ENCODE results near the gene ESRRB.

Gene ESRRB

DNA sequence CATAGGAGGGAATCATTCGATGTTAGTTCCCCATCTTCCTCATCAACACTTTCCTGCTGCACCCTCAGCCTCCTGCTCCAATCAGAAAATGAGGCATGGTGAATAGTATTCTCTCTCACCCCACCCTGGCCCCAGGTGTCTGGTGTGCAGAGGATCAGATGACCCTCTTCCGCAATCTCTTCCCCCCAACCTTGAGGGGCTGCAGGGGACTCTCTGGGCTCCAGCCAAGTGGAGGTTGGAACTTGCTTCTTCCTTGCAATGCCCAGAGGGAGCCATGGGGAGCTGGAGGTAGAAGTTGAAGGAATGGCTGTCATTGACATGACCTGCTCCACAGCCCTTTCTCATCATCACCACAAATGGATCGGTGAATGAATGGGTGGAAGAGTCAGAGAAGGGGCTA is 20.2 kb upstream of the ESRRB start:
- TF ChIP-seq, protein P1, sequence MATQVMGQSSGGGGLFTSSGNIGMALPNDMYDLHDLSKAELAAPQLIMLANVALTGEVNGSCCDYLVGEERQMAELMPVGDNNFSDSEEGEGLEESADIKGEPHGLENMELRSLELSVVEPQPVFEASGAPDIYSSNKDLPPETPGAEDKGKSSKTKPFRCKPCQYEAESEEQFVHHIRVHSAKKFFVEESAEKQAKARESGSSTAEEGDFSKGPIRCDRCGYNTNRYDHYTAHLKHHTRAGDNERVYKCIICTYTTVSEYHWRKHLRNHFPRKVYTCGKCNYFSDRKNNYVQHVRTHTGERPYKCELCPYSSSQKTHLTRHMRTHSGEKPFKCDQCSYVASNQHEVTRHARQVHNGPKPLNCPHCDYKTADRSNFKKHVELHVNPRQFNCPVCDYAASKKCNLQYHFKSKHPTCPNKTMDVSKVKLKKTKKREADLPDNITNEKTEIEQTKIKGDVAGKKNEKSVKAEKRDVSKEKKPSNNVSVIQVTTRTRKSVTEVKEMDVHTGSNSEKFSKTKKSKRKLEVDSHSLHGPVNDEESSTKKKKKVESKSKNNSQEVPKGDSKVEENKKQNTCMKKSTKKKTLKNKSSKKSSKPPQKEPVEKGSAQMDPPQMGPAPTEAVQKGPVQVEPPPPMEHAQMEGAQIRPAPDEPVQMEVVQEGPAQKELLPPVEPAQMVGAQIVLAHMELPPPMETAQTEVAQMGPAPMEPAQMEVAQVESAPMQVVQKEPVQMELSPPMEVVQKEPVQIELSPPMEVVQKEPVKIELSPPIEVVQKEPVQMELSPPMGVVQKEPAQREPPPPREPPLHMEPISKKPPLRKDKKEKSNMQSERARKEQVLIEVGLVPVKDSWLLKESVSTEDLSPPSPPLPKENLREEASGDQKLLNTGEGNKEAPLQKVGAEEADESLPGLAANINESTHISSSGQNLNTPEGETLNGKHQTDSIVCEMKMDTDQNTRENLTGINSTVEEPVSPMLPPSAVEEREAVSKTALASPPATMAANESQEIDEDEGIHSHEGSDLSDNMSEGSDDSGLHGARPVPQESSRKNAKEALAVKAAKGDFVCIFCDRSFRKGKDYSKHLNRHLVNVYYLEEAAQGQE (IDR thresholded peaks at IDR 0.05; ENCODE audit: low read depth) = no peak
- no peak for TF ChIP-seq TEAD4 (IDR thresholded peaks at IDR 0.05)
- TF ChIP-seq TCF12 (IDR thresholded peaks at IDR 0.05; ENCODE audit: low read depth) = no peak
- TF ChIP-seq CEBPB (IDR thresholded peaks at IDR 0.05) = no peak
- TF ChIP-seq, protein P2, sequence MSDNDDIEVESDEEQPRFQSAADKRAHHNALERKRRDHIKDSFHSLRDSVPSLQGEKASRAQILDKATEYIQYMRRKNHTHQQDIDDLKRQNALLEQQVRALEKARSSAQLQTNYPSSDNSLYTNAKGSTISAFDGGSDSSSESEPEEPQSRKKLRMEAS (IDR thresholded peaks at IDR 0.05) = no peak
- TF ChIP-seq RAD21 (IDR thresholded peaks at IDR 0.05; ENCODE audit: low read depth) = no peak
- TF ChIP-seq ZBTB7A (IDR thresholded peaks at IDR 0.05; ENCODE audit: low read depth) = no peak
- TF ChIP-seq FOXM1 (IDR thresholded peaks at IDR 0.05; ENCODE audit: borderline replicate concordance, low read depth) = no peak
- TF ChIP-seq NFIC (IDR thresholded peaks at IDR 0.05) = no peak
- no peak for TF ChIP-seq TAF1 (IDR thresholded peaks at IDR 0.05; ENCODE audit: low read depth)
- TF ChIP-seq, protein P3, sequence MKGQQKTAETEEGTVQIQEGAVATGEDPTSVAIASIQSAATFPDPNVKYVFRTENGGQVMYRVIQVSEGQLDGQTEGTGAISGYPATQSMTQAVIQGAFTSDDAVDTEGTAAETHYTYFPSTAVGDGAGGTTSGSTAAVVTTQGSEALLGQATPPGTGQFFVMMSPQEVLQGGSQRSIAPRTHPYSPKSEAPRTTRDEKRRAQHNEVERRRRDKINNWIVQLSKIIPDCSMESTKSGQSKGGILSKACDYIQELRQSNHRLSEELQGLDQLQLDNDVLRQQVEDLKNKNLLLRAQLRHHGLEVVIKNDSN (IDR thresholded peaks at IDR 0.05) = no peak
- no peak for TF ChIP-seq CREB1 (IDR thresholded peaks at IDR 0.05; ENCODE audit: low read depth)
- TF ChIP-seq YY1 (IDR thresholded peaks at IDR 0.05; ENCODE audit: low read depth) = no peak

DNA sequence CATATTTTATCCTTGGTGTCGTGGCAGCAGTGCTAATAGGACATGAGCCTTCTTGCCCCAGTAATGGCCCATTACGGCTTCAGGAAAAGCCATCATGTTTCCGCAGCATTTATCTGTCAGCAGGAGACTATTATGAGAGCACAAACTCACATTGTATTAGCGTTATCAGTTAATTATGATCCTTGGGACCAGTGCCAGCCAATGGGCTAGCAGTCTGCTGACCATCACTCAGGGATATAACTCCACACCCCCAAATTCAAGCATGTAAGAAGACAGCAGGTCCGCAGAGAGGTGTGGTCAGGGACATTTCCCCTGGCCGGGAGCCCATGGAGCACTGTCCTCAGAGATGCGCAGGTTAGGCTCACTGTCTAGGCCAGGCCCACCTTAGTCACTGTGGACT is 4.9 kb upstream of the ESRRB start:
- no peak for TF ChIP-seq EP300 (IDR thresholded peaks at IDR 0.05; ENCODE audit: borderline replicate concordance)
- TF ChIP-seq, protein P3 (IDR thresholded peaks at IDR 0.05) = no peak

DNA sequence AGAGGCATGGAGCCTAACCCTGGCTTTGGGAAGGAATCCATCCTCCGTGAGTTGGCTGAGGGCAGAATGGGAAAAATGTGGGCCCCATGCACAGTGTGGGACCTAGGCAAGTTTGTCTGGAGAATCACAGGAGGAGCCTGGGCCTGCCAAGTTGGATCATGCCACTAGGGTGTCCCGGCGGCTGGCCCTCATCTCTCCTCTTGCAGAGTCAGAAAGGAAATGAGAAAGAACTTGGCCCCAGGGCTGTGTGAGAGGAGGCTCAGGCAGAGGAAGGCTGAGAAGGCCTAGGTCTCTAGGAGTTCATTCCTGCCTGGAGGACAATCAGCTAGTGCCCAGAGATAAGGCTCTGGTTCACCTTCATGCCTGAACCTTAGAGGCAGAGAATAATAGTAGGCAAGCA is 2.5 kb upstream of the ESRRB start:
- no peak for TF ChIP-seq NFIC (IDR thresholded peaks at IDR 0.05)
- no peak for TF ChIP-seq RAD21 (IDR thresholded peaks at IDR 0.05; ENCODE audit: low read depth)
- no peak for TF ChIP-seq CEBPB (IDR thresholded peaks at IDR 0.05)
- no peak for TF ChIP-seq TEAD4 (IDR thresholded peaks at IDR 0.05)
- no peak for TF ChIP-seq TAF1 (IDR thresholded peaks at IDR 0.05; ENCODE audit: low read depth)
- no peak for TF ChIP-seq EGR1 (IDR thresholded peaks at IDR 0.05)
- TF ChIP-seq YY1 (IDR thresholded peaks at IDR 0.05; ENCODE audit: low read depth) = no peak

DNA sequence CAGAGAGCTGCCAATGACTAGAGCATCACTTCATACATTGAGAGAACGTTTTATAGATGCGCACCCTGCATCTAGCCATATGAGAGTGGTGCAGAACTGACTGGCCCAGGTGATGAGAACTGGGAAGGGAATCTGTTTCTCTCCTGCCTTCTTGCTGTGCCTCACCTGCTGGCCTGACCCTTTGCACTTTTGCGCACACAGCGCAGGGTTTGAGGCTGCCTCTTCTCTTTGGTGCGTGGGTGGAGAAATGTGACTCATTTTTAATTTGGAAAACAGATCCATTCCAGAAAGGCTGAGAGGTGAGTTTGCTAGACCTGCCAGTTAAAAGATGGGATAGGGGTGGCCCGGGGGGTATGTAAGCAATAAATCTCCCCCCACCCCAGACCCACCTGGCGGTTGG is 453 bp upstream of the ESRRB start:
- TF ChIP-seq EGR1 (IDR thresholded peaks at IDR 0.05) (peak; percentile 48; the same call in 1 of the 2 replicates), CREB1 (IDR thresholded peaks at IDR 0.05; ENCODE audit: low read depth) (no peak)

DNA sequence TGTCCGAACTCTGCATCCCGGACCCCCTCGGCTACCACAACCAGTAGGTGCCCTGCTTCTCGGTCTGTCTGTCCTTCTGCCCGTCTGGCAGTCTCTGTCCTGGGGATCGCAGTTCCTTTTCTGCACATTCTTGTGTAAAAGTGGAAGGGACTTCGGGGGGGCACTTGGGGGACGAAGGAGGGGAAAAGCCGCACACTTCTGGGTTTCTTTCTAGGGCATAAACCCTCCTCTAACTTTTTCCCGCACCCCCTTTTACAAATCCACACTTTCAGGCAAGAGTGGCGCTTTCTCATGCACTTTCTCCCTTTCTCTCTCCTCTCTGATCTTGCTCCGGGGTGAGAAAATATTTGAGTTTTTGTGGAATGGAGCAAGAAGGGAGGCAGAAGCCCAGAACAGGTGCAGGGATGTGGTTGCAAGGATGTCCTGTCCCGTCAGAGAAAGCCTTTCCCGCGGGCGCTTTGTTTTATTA is 506 bp downstream of the ESRRB start:
- TF ChIP-seq EP300 (IDR thresholded peaks at IDR 0.05; ENCODE audit: borderline replicate concordance) (no peak), YY1 (IDR thresholded peaks at IDR 0.05; ENCODE audit: low read depth) (no peak), TCF12 (IDR thresholded peaks at IDR 0.05; ENCODE audit: low read depth) (no peak), RAD21 (IDR thresholded peaks at IDR 0.05; ENCODE audit: low read depth) (no peak), CREB1 (IDR thresholded peaks at IDR 0.05; ENCODE audit: low read depth) (no peak), CEBPB (IDR thresholded peaks at IDR 0.05) (no peak), TAF1 (IDR thresholded peaks at IDR 0.05; ENCODE audit: low read depth) (no peak), NFIC (IDR thresholded peaks at IDR 0.05) (no peak), ZBTB7A (IDR thresholded peaks at IDR 0.05; ENCODE audit: low read depth) (no peak), FOXM1 (IDR thresholded peaks at IDR 0.05; ENCODE audit: borderline replicate concordance, low read depth) (no peak), EGR1 (IDR thresholded peaks at IDR 0.05) (no peak), TEAD4 (IDR thresholded peaks at IDR 0.05) (no peak)
- TF ChIP-seq, protein P3 (IDR thresholded peaks at IDR 0.05) = no peak
- TF ChIP-seq, protein P2 (IDR thresholded peaks at IDR 0.05) = no peak
- TF ChIP-seq, protein P1 (IDR thresholded peaks at IDR 0.05; ENCODE audit: low read depth) = no peak

DNA sequence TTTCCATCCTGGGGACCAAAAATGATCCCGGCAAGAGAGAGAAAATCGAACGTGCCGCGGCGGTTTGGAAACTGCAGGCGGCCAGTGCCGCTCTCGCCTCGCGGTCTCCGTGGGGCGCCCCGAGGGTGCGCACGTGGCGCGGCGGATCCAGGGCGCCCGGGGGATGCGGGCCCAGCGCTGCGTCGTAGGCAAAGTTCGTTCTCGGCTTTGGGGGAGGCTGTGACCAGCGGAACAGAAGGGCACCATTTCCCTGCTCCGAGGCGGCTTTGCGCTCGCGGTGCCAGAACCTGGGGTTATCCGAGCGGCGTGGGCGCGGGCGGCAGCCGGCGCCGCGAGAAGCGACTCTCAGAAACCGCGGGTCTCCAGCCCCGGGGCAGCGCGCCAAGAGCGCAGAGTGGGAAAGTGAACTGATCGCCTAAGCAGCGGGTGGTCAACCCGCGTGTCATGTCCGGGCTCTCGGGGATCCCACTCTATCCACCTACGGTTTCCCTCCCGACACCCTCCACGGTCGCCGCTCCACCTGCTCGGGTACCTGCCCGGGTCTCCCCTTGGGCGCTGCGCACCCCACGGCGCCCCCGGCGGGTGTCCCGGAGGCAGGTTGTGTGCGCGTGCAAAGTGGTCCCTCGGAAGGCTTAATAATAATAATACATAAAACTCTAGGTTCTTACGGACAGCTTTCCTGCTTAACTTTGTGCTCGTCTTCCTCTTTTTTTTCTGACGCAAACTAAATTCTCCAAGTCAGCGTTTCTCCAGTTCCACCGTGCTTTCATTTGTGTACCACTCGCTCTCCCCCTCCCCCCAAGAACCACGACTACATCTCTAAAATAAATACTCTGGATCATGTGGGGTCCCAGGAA is 1.2 kb downstream of the ESRRB start:
- TF ChIP-seq, protein P2 (IDR thresholded peaks at IDR 0.05) = peak; percentile 47
- TF ChIP-seq EGR1 (IDR thresholded peaks at IDR 0.05) (no peak), TEAD4 (IDR thresholded peaks at IDR 0.05) (no peak)
